SU-DHL-6 (cell line): Measurements from ENCODE around the gene COL18A1.

Experiments used
- H2AFZ ChIP-seq: fragments of 200-600 bp; sonication (generic); 2 replicates; pipeline ENCODE4 v1.6.1; 2014; ENCODE audit warnings: low read depth, mild to moderate bottlenecking, moderate library complexity, mixed read lengths, antibody characterized with exemption, low read length; ENCODE audit not compliant: severe bottlenecking
- H3F3A ChIP-seq: fragments of 200-600 bp; shearing (Covaris generic); 2 replicates; pipeline ENCODE4 v1.6.0; 2016; ENCODE audit warnings: antibody characterized with exemption, mild to moderate bottlenecking; ENCODE audit not compliant: insufficient read depth
- H3K27ac ChIP-seq: fragments of 200-600 bp; sonication (generic); 2 replicates; pipeline ENCODE4 v1.5.1; 2016; ENCODE audit warnings: low read depth, mild to moderate bottlenecking, low read length, moderate library complexity, mixed read lengths
- H3K27me3 ChIP-seq: fragments of 200-600 bp; sonication (generic), shearing (Covaris generic); 2 replicates; pipeline ENCODE4 v1.6.0; 2014; ENCODE audit warnings: mild to moderate bottlenecking, low read length
- H3K36me3 ChIP-seq: fragments of 200-600 bp; sonication (generic); 2 replicates; pipeline ENCODE4 v1.6.1; 2014; ENCODE audit warnings: mild to moderate bottlenecking, low read length, mixed read lengths
- H3K4me2 ChIP-seq: fragments of 300-600, 200-600 bp; shearing (Covaris generic), sonication (generic); 2 replicates; pipeline ENCODE4 v1.6.0; 2014; ENCODE audit warnings: low read length, low read depth, mild to moderate bottlenecking; ENCODE audit not compliant: poor library complexity, severe bottlenecking
- H3K4me3 ChIP-seq: fragments of 200-600 bp; sonication (generic); 2 replicates; pipeline ENCODE4 v1.5.1; 2014; ENCODE audit warnings: antibody characterized with exemption, low read length, mild to moderate bottlenecking, mixed read lengths; ENCODE audit not compliant: insufficient read depth, poor library complexity, severe bottlenecking
- H3K79me2 ChIP-seq: fragments of 200-600 bp; sonication (generic); 2 replicates; pipeline ENCODE4 v1.6.1; 2014; ENCODE audit warnings: mild to moderate bottlenecking, low read length, moderate library complexity; ENCODE audit not compliant: insufficient read depth
- H3K9ac ChIP-seq: fragments of 200-600 bp; sonication (generic); 2 replicates; pipeline ENCODE4 v1.7.0; 2014; ENCODE audit warnings: mild to moderate bottlenecking, low read length
- H3K9me2 ChIP-seq: fragments of 200-600 bp; sonication (generic); replicated peaks from 2 replicates; pipeline ENCODE4 v1.6.1; 2014; ENCODE audit warnings: low read length; ENCODE audit not compliant: insufficient read depth
- H3K9me3 ChIP-seq: fragments of 200-600 bp; sonication (generic); 2 replicates; pipeline ENCODE4 v1.6.1; 2014; ENCODE audit warnings: low read length, mixed read lengths; ENCODE audit not compliant: insufficient read depth
- H4K20me1 ChIP-seq: fragments of 200-600 bp; sonication (generic); 2 replicates; pipeline ENCODE4 v1.6.1; 2014; ENCODE audit warnings: low read depth, mild to moderate bottlenecking, antibody characterized with exemption, low read length, moderate library complexity, mixed read lengths
- EZH2phosphoT487 ChIP-seq: fragments of 200-600 bp; sonication (generic), shearing (Covaris generic); conservative IDR thresholded peaks from 2 replicates; pipeline ENCODE4 v1.6.1; 2018; ENCODE audit warnings: mild to moderate bottlenecking, antibody characterized with exemption, low read length, moderate library complexity, mixed read lengths
- TF ChIP-seq, protein P1 (sequence below): fragments of 200-600 bp; sonication (generic); IDR thresholded peaks from one replicate; pipeline ENCODE4 v1.5.1; 2017; ENCODE audit warnings: antibody characterized with exemption, mild to moderate bottlenecking, low read length, moderate library complexity; ENCODE audit not compliant: insufficient read depth, poor library complexity, severe bottlenecking

Gene COL18A1

DNA sequence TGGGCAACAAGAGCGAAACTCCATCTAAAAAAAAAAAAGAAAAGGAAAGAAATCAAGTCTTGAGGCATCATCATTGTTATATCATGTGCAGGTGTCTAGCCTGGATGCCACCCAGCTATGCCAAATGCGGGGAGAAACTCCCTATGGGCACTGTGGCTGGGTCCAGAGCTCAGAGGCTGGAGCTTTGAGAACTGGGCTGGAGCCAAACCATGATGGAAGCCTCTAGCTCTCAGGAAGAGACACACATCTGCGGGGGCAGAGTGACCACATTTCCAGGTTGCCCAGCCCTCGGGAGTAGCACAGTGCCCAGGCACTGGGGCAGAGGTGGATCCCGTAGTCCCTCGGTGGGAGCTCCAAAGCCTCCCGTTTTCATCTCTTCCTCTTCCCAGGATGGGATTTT, 58.9 kb downstream of the COL18A1 start:
- no peaks in the 10 kb centered on the region for H3K36me3 ChIP-seq
- no peak overlapping the region for H2AFZ ChIP-seq
- no peaks in the 10 kb centered on the region for H3F3A ChIP-seq
- TF ChIP-seq EZH2phosphoT487, result no peak
- TF ChIP-seq, protein P1, sequence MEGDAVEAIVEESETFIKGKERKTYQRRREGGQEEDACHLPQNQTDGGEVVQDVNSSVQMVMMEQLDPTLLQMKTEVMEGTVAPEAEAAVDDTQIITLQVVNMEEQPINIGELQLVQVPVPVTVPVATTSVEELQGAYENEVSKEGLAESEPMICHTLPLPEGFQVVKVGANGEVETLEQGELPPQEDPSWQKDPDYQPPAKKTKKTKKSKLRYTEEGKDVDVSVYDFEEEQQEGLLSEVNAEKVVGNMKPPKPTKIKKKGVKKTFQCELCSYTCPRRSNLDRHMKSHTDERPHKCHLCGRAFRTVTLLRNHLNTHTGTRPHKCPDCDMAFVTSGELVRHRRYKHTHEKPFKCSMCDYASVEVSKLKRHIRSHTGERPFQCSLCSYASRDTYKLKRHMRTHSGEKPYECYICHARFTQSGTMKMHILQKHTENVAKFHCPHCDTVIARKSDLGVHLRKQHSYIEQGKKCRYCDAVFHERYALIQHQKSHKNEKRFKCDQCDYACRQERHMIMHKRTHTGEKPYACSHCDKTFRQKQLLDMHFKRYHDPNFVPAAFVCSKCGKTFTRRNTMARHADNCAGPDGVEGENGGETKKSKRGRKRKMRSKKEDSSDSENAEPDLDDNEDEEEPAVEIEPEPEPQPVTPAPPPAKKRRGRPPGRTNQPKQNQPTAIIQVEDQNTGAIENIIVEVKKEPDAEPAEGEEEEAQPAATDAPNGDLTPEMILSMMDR, result no peak
- no peak overlapping the region for H3K4me3 ChIP-seq
- H3K27ac ChIP-seq, result no peak overlapping the region
- no peaks in the 10 kb centered on the region for H4K20me1 ChIP-seq
- H3K79me2 ChIP-seq, result no peaks in the 10 kb centered on the region
- no peaks in the 10 kb centered on the region for H3K9me2 ChIP-seq
- H3K9ac ChIP-seq, result no peak overlapping the region
- H3K27me3 ChIP-seq, result no peaks in the 10 kb centered on the region
- no peak overlapping the region for H3K4me2 ChIP-seq
- no peaks in the 10 kb centered on the region for H3K9me3 ChIP-seq

DNA sequence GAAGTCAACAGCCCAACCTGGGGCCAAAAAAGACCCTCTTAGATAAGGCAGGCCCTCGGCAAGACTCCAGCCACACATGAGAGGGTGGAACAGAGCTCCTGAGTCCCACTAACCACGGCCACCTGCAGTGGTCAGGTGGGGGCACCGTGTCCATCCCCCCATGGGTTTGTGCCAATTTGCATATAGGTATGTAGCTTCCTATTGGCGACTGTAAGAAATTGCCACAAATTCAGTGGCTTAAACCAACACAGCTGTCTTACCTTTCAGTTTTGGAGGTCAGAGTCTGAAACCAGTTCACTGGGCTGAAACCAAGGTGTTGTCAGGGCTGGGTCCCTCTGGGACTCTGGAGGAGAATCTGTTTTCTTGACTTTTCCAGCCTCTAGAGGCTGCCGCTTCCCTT, 59.3 kb downstream of the COL18A1 start:
- Histone ChIP-seq H3K9ac (no peak overlapping the region), H3K9me2 (no peaks in the 10 kb centered on the region), H2AFZ (no peak overlapping the region), H3K27ac (no peak overlapping the region), H3K9me3 (no peaks in the 10 kb centered on the region), H3K4me3 (no peak overlapping the region), H3K4me2 (no peak overlapping the region), H3F3A (no peaks in the 10 kb centered on the region), H3K36me3 (no peaks in the 10 kb centered on the region), H3K79me2 (no peaks in the 10 kb centered on the region), H3K27me3 (no peaks in the 10 kb centered on the region), H4K20me1 (no peaks in the 10 kb centered on the region)
- TF ChIP-seq EZH2phosphoT487, result no peak
- TF ChIP-seq, protein P1, result no peak

DNA sequence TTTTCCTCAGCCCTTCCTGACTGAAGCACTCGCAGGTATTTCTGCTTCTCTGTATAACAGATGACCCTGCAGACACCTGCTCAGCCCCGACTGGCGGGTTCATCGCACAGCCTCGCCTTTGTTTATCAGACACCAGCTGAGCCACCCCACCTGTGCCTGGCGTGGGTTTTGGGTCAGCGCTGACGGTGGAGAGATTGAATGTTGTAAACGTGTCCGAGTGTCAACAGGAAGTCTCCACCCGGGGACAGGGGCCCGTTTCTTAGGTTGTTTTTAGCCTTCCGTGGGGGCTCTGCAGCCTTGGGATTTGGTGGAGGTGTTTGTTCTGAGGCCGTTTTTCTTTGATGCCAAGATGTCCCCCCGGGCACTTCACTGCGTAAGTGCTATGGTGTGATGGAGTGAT, 60.1 kb downstream of the COL18A1 start:
- H3K9me2 ChIP-seq, result no peaks in the 10 kb centered on the region
- H2AFZ ChIP-seq, result no peak overlapping the region
- H3K9ac ChIP-seq, result no peak overlapping the region
- no peak overlapping the region for H3K27ac ChIP-seq
- H3K79me2 ChIP-seq, result no peaks in the 10 kb centered on the region
- no peaks in the 10 kb centered on the region for H3K9me3 ChIP-seq
- H3K27me3 ChIP-seq, result no peaks in the 10 kb centered on the region
- H3F3A ChIP-seq, result no peaks in the 10 kb centered on the region
- H4K20me1 ChIP-seq, result no peaks in the 10 kb centered on the region
- no peak overlapping the region for H3K4me2 ChIP-seq
- TF ChIP-seq EZH2phosphoT487, result no peak
- TF ChIP-seq, protein P1, result no peak
- no peak overlapping the region for H3K4me3 ChIP-seq
- no peaks in the 10 kb centered on the region for H3K36me3 ChIP-seq
